GM12878 (cell line): ENCODE measurements around the gene CADM3. TPM values are rescaled to one million over a fixed set of nuclear protein-coding genes. Genes with fewer than 3 reads are reported as not detected.

Experiments used
- ATAC-seq: fragments of 200-7000 bp; cut with Tn5 transposase; 3 replicates; pipeline ENCODE4 v1.9.1; 2020; ENCODE audit warnings: mild to moderate bottlenecking, moderate library complexity
- BruUV-seq: library from RNA; stranded (reverse); fragments of 400-500 nt; replicated peaks from 2 replicates; lab custom pipeline; 2021; lab: Mats Ljungman, UMichigan
- CTCF ChIA-PET: fragments of 300-600 bp; sonication (Branson Sonifier 250); formaldehyde crosslinking; extraction: SDS; loops from one replicate; lab custom pipeline; 2021; ENCODE audit warnings: inconsistent platforms; lab: Yijun Ruan, JAX
- POLR2A ChIA-PET: fragments of 350-600 bp; formaldehyde crosslinking; extraction: SDS; loops from one replicate; lab custom pipeline; 2021; ENCODE audit warnings: inconsistent platforms; lab: Charles Lee
- RAD21 ChIA-PET: fragments of 300-600 bp; sonication (Branson Sonifier 250); formaldehyde crosslinking; loops from one replicate; lab custom pipeline; 2023; ENCODE audit warnings: antibody characterized with exemption; ENCODE audit not compliant: unreplicated experiment; lab: Charles Lee
- SMC1A ChIA-PET: fragments of 300-600 bp; sonication (Branson Sonifier 250); formaldehyde crosslinking; loops from one replicate; lab custom pipeline; 2023; ENCODE audit not compliant: unreplicated experiment, uncharacterized antibody; lab: Charles Lee
- DNase-seq: peaks from one replicate; pipeline ENCODE4 v3.0.0-alpha.2; 2011; ENCODE audit warnings: low read depth, low spot score
- FAIRE-seq: peaks from 3 replicates; lab custom pipeline; 2011; peaks lifted over from hg19 to GRCh38; lab: Jason Lieb, UNC
- H2AFZ ChIP-seq: 2 replicates; pipeline ENCODE4 v1.6.0; 2011; ENCODE audit warnings: low read depth, low read length, control low read depth; ENCODE audit not compliant: control insufficient read depth
- H3K27ac ChIP-seq: 2 replicates; pipeline ENCODE4 v1.5.1; 2011; ENCODE audit warnings: control low read depth; ENCODE audit not compliant: control insufficient read depth, insufficient read depth
- H3K27me3 ChIP-seq, 2 experiments: replicated peaks in 1 of 2; 2 replicates each; pipeline versions ENCODE4 v1.6.0 to v1.6.1; 2011; ENCODE audit warnings: low read length in 1 of 2; ENCODE audit not compliant: control insufficient read depth in 2 of 2, insufficient read depth in 2 of 2
- H3K36me3 ChIP-seq, 2 experiments: 2 replicates each; pipeline ENCODE4 v1.5.1; 2011; ENCODE audit warnings: low read length in 1 of 2; ENCODE audit not compliant: control insufficient read depth in 2 of 2, insufficient read depth in 2 of 2
- H3K4me1 ChIP-seq: 2 replicates; pipeline ENCODE4 v1.6.1; 2011; ENCODE audit warnings: mild to moderate bottlenecking, low read length, moderate library complexity, mixed read lengths; ENCODE audit not compliant: control insufficient read depth, insufficient read depth
- H3K4me2 ChIP-seq: 2 replicates; pipeline ENCODE4 v1.6.0; 2011; ENCODE audit warnings: control low read depth; ENCODE audit not compliant: control insufficient read depth, insufficient read depth
- H3K4me3 ChIP-seq: fragments of 200-600 bp; sonication (generic); 2 replicates; pipeline ENCODE4 v1.5.1; 2016
- H3K79me2 ChIP-seq: 2 replicates; pipeline ENCODE4 v1.6.0; 2011; ENCODE audit warnings: low read length; ENCODE audit not compliant: control insufficient read depth, insufficient read depth
- H3K9ac ChIP-seq: 2 replicates; pipeline ENCODE4 v1.8.0; 2011; ENCODE audit warnings: low read length, control low read depth, mixed read lengths; ENCODE audit not compliant: control insufficient read depth, insufficient read depth
- H3K9me3 ChIP-seq: replicated peaks from 3 replicates; pipeline ENCODE4 v1.5.1; 2011; ENCODE audit warnings: mild to moderate bottlenecking, low read length; ENCODE audit not compliant: control insufficient read depth, insufficient read depth
- H4K20me1 ChIP-seq: 2 replicates; pipeline ENCODE4 v1.6.0; 2011; ENCODE audit not compliant: control insufficient read depth, insufficient read depth
- BCLAF1 ChIP-seq: fragments of 450-650 bp; IDR thresholded peaks from 2 replicates; pipeline ENCODE4 v1.6.1; 2017; ENCODE audit warnings: antibody characterized with exemption, mild to moderate bottlenecking, moderate library complexity
- SMARCA5 ChIP-seq: fragments of 450-650 bp; IDR thresholded peaks from 2 replicates; pipeline ENCODE4 v1.6.1; 2017; ENCODE audit warnings: mild to moderate bottlenecking
- SMC3 ChIP-seq: IDR thresholded peaks from 2 replicates; pipeline ENCODE4 v1.6.1; 2011; ENCODE audit warnings: low read length, improper control_type of control experiment, borderline replicate concordance
- WGBS: methylation state at CpG from one replicate; pipeline ENCODE4 v1.1.6; 2016; ENCODE audit warnings: low lambda C conversion rate; ENCODE audit not compliant: insufficient replicate concordance, insufficient coverage; ENCODE audit errors: missing lambda C conversion rate; 5-methylcytosine and 5-hydroxymethylcytosine counted together
- in situ Hi-C: fragments of 300-500 bp; cut with MboI; formaldehyde crosslinking; loops from 9 replicates; pipeline ENCODE4 v1.14.3; 2018; ENCODE audit warnings: mixed read lengths
- intact Hi-C: fragments of 100-400 bp; cut with micrococcal nuclease; formaldehyde crosslinking; loops from one replicate; pipeline ENCODE4 v1.14.2; 2022; ENCODE audit not compliant: unreplicated experiment
- polyA plus RNA-seq, 11 experiments: library from polyadenylated mRNA; depleted of rRNA in 4 of 11; unstranded in 6 of 11; stranded (reverse) in 5 of 11; fragments of >200 nt; fragmentation: Nextera tagmentation in 4 of 11; fragmentation: Illumina TruSeq in 1 of 11; extraction: Ambion mirVana in 4 of 11; extraction: Trizol in 1 of 11; gene quantifications; 1 replicate in 1 of 11; 2 replicates in 10 of 11; pipeline versions ENCODE4 v1.2.1 to v1.2.3, GENCODE V29; 2011 to 2016; ENCODE audit warnings: inconsistent platforms in 2 of 11, missing spikeins in 2 of 11, low read depth in 1 of 11
- total RNA-seq, 4 experiments: library from RNA; depleted of rRNA in 3 of 4; stranded (reverse); fragments of >200 nt in 3 of 4; fragmentation: Illumina TruSeq in 1 of 4; extraction: Trizol in 1 of 4; gene quantifications; 2 replicates each; pipeline versions ENCODE4 v1.2.1 to v1.2.3, GENCODE V29; 2013 to 2021

CADM3 gene
- total and polyA plus RNA-seq, 10 of the 15 experiments (the other 5 are each of a cell fraction or from before 2014, with no cell fraction given) = 0.04 to 0.37 TPM; not detected in 8

- TF ChIP-seq SMC3 (peak; percentile 71), SMARCA5 (no peak)
Measured at GRCh38 chr1:159214149-159214760, 42.8 kb downstream of the CADM3 start (continued).

- no peak overlapping the region for H3K4me2 ChIP-seq
- no peaks in the 10 kb centered on the region for H3K36me3 ChIP-seq
- no peak for FAIRE-seq
- in situ Hi-C loops = no loop called here
- ATAC-seq = no peak
- CTCF ChIA-PET = interaction anchor here (0.6 to 1.7 kb wide), 2 partner anchors 8 to 85 kb away, joined by 3 to 4 read pairs; no protein-coding TSS in a partner anchor
- POLR2A ChIA-PET = no interaction called here
- no peaks in the 10 kb centered on the region for H4K20me1 ChIP-seq
- RAD21 ChIA-PET = no interaction called here
- H2AFZ ChIP-seq = no peak overlapping the region
- no TSS peak for BruUV-seq
- 54% methylated on average over 14 of the region's 14 CpGs for WGBS
- peaks cover 1 to 4% of the 10 kb centered on the region in 2 experiments for H3K27me3 ChIP-seq
- H3K9me3 ChIP-seq = no peaks in the 10 kb centered on the region
- H3K9ac ChIP-seq = no peak overlapping the region
- no peaks in the 10 kb centered on the region for H3K79me2 ChIP-seq
- SMC1A ChIA-PET = no interaction called here
- intact Hi-C loops = loop anchor here (10.0 kb wide), 1 partner anchor 576 kb away; no protein-coding TSS in a partner anchor
- H3K4me3 ChIP-seq = no peak overlapping the region
- no peak for DNase-seq
- no peaks in the 10 kb centered on the region for H3K4me1 ChIP-seq
- H3K27ac ChIP-seq = no peak overlapping the region
- TF ChIP-seq BCLAF1 = no peak
Measured at GRCh38 chr1:159218649-159219636, 47.5 kb downstream of the CADM3 start.
